Sigmoid colon (tissue), 7 donors: ENCODE results near the gene GOLT1B. TPM values are rescaled to one million over a fixed set of nuclear protein-coding genes. Genes with fewer than 3 reads are reported as not detected.

ENCODE experiments used
- DNase-seq: peaks from one replicate; pipeline ENCODE4 v3.0.0-alpha.2; 2019
- H3K27ac ChIP-seq, 4 donors: fragments of 200-600 bp; sonication (generic); one replicate each; pipeline ENCODE4 v1.5.1; 2016 to 2019; ENCODE audit warnings: mild to moderate bottlenecking in 1 of 4
- H3K27me3 ChIP-seq, 3 donors: fragments of 200-600 bp; sonication (generic); one replicate each; pipeline ENCODE4 v1.5.1; 2019; ENCODE audit warnings: mild to moderate bottlenecking in 1 of 3
- H3K36me3 ChIP-seq, 4 donors: fragments of 200-600 bp; sonication (generic); one replicate each; pipeline ENCODE4 v1.5.1; 2016 to 2019
- H3K4me1 ChIP-seq, 4 donors: fragments of 200-600 bp; sonication (generic); one replicate each; pipeline ENCODE4 v1.5.1; 2017 to 2019
- H3K4me3 ChIP-seq, 4 donors: fragments of 200-600 bp; sonication (generic); one replicate each; pipeline ENCODE4 v1.5.1; 2017 to 2019; ENCODE audit warnings: mild to moderate bottlenecking in 2 of 4, moderate library complexity in 1 of 4
- H3K9me3 ChIP-seq, 4 donors: fragments of 200-600 bp in 3 of 4; sonication (generic) in 3 of 4; one replicate each; pipeline versions ENCODE4 v1.5.1 to v1.6.1; 2013 to 2019
- EP300 ChIP-seq, 4 donors: sonication (generic); formaldehyde crosslinking; IDR thresholded peaks; one replicate each; pipeline ENCODE4 v1.6.1; 2017; ENCODE audit warnings: antibody characterized with exemption in 4 of 4
- POLR2A ChIP-seq, 2 donors: fragments of 450-650 bp; IDR thresholded peaks; one replicate each; pipeline ENCODE4 v1.6.1; 2016; ENCODE audit warnings: antibody characterized with exemption in 2 of 2, mild to moderate bottlenecking in 2 of 2, moderate library complexity in 2 of 2
- POLR2AphosphoS5 ChIP-seq, 4 donors: sonication (generic); formaldehyde crosslinking; IDR thresholded peaks; one replicate each; pipeline ENCODE4 v1.6.1; 2017; ENCODE audit warnings: antibody characterized with exemption in 4 of 4
- WGBS, 2 donors: extraction: QIAGEN DNeasy Blood & Tissue Kit; methylation state at CpG; one replicate each; pipeline ENCODE4 v1.1.7; 2013; 5-methylcytosine and 5-hydroxymethylcytosine counted together
- intact Hi-C: fragments of 100-400 bp; cut with DNase I; formaldehyde crosslinking; loops from one replicate; pipeline ENCODE4 v1.15.1; 2023
- polyA plus RNA-seq, 3 donors: library from polyadenylated mRNA; stranded (reverse); fragments of 200-250 nt; gene quantifications; one replicate each; pipeline ENCODE4 v1.2.3, GENCODE V29; 2013
- total RNA-seq, 4 donors: library from RNA; depleted of rRNA; stranded (reverse); fragments of >200 nt; gene quantifications; one replicate each; pipeline ENCODE4 v1.1.0, GENCODE V29; 2016
- TF ChIP-seq, protein P1 (sequence below), 4 experiments: fragments of 450-650 bp in 3 of 4; fragments of 200-600 bp in 1 of 4; IDR thresholded peaks; one replicate each; pipeline ENCODE4 v1.5.1; 2016 to 2019; ENCODE audit warnings: antibody characterized with exemption in 4 of 4, mild to moderate bottlenecking in 3 of 4, moderate library complexity in 2 of 4
- donor health status: healthy with polysubstance abuse.
- donor health status: Bipolar disorder and iron deficiency.
- donor health status: healthy.

GOLT1B gene
- total and polyA plus RNA-seq, 7 donors, result 7.8 to 26.9 (median 22.5) TPM

DNA sequence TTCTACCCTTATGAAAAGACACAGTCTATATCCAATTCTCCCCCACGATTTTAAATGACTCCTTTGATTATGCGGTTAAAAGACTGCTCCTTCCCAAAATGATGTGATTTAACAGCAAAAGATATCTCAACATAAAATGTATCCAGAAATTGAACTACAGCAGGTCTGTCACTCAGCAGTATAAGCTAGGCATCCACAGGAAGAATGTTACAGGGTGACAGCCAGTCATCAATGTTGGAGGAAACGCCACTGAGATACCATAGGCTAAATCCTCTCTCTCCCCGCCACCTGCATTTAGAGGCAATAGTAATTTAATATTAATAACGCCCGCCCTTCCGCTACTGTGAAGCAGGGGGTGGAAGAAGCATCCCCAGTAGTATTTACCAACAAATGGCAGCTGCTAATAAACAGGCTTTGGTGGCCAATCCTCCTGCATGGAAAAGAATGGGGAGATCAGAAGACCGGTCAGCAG is 767 bp upstream of the GOLT1B start:
- H3K4me1 ChIP-seq, result peaks cover 0 to 45% (median 38%) of the 10 kb centered on the region in 4 donors
- TF ChIP-seq, protein P1, sequence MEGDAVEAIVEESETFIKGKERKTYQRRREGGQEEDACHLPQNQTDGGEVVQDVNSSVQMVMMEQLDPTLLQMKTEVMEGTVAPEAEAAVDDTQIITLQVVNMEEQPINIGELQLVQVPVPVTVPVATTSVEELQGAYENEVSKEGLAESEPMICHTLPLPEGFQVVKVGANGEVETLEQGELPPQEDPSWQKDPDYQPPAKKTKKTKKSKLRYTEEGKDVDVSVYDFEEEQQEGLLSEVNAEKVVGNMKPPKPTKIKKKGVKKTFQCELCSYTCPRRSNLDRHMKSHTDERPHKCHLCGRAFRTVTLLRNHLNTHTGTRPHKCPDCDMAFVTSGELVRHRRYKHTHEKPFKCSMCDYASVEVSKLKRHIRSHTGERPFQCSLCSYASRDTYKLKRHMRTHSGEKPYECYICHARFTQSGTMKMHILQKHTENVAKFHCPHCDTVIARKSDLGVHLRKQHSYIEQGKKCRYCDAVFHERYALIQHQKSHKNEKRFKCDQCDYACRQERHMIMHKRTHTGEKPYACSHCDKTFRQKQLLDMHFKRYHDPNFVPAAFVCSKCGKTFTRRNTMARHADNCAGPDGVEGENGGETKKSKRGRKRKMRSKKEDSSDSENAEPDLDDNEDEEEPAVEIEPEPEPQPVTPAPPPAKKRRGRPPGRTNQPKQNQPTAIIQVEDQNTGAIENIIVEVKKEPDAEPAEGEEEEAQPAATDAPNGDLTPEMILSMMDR (IDR thresholded peaks at IDR 0.05), result no peak
- no peak for TF ChIP-seq POLR2AphosphoS5 (IDR thresholded peaks at IDR 0.05)
- no peaks in the 10 kb centered on the region for H3K9me3 ChIP-seq
- intact Hi-C loops, result loop anchor here (5.0 to 10.0 kb wide), 4 partner anchors 64 to 544 kb away; partner anchors contain the start of genes CMAS, LDHB and PYROXD1
- DNase-seq, result no peak
- H3K36me3 ChIP-seq, result peaks cover 3 to 31% (median 8%) of the 10 kb centered on the region in 4 donors
- 10 to 14% methylated on average over 8 of the region's 8 CpGs for WGBS, 2 donors
- H3K4me3 ChIP-seq, result peak overlapping the region; percentile 84 to 92 (median 88)
- no peaks in the 10 kb centered on the region for H3K27me3 ChIP-seq
- H3K27ac ChIP-seq, result peak overlapping the region; percentile 84 to 89 (median 85)

DNA sequence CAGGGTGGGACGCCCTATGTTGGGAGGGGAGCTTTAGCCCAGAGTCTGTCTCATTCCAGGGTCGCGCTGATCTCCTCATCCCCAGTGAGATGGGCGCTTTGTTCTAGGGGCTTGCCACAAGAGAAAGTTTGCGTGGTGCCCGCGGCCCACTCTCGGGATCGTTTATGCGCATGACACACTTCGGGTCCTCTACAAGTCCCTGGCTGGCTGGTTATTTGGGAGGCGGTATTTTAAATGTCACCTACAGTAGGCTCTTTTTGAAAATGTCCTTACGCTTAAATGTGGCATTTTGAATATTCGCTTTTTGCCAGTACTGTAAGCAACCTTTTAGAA is 541 bp downstream of the GOLT1B start:
- Histone ChIP-seq H3K4me1 (peaks cover 0 to 45% (median 38%) of the 10 kb centered on the region in 4 donors), H3K36me3 (peaks cover 0 to 18% (median 3%) of the 10 kb centered on the region in 4 donors), H3K9me3 (no peaks in the 10 kb centered on the region), H3K4me3 (peak overlapping the region; percentile 84 to 92 (median 88)), H3K27ac (peak overlapping the region; percentile 84 to 89 (median 85)), H3K27me3 (no peaks in the 10 kb centered on the region)
- TF ChIP-seq POLR2A (IDR thresholded peaks at IDR 0.05), result no peak
- no peak for TF ChIP-seq EP300 (IDR thresholded peaks at IDR 0.05)
- TF ChIP-seq POLR2AphosphoS5 (IDR thresholded peaks at IDR 0.05), result no peak
- TF ChIP-seq, protein P1 (IDR thresholded peaks at IDR 0.05), result no peak
- intact Hi-C loops, result loop anchor here (5.0 to 10.0 kb wide), 4 partner anchors 65 to 543 kb away; partner anchors contain the start of genes CMAS, LDHB and PYROXD1
- peak; percentile 66 for DNase-seq
- 1 to 2% methylated on average over 14 of the region's 14 CpGs for WGBS, 2 donors

DNA sequence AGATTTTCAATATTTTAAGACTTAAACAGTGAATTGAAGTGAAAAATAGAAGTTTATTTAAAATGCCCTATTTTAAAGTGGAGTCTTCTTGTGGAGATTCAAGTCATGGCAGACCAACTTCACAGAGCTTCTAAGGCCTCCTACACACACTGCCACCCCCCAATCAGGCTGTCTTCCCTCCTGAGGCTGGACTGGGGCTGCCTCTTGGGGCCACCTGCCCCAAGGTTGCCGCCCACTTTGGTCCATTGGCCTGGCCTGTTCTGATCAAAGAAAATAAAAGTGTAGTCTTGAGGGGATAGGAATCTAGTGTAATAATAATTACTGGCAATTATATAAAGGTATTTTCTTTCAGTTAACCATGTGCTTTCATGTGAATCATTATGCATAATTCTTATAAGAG is 1.3 kb downstream of the GOLT1B start:
- no peak overlapping the region for H3K27ac ChIP-seq
- 90% methylated on average over 1 of the region's 1 CpG for WGBS, 2 donors
- H3K4me3 ChIP-seq, result peak overlapping the region in 3 of 4 donors; percentile 84 to 90 (median 86)
- DNase-seq, result no peak
- intact Hi-C loops, result loop anchor here (5.0 to 10.0 kb wide), 4 partner anchors 66 to 542 kb away; partner anchors contain the start of genes CMAS, LDHB and PYROXD1
- TF ChIP-seq, protein P1 (IDR thresholded peaks at IDR 0.05), result no peak
- no peak for TF ChIP-seq POLR2AphosphoS5 (IDR thresholded peaks at IDR 0.05)
- no peak for TF ChIP-seq EP300 (IDR thresholded peaks at IDR 0.05)
- no peak for TF ChIP-seq POLR2A (IDR thresholded peaks at IDR 0.05)
- H3K9me3 ChIP-seq, result no peaks in the 10 kb centered on the region
- H3K36me3 ChIP-seq, result peaks cover 0 to 16% (median 1%) of the 10 kb centered on the region in 4 donors
- H3K27me3 ChIP-seq, result no peaks in the 10 kb centered on the region
- H3K4me1 ChIP-seq, result peaks cover 0 to 45% (median 38%) of the 10 kb centered on the region in 4 donors

DNA sequence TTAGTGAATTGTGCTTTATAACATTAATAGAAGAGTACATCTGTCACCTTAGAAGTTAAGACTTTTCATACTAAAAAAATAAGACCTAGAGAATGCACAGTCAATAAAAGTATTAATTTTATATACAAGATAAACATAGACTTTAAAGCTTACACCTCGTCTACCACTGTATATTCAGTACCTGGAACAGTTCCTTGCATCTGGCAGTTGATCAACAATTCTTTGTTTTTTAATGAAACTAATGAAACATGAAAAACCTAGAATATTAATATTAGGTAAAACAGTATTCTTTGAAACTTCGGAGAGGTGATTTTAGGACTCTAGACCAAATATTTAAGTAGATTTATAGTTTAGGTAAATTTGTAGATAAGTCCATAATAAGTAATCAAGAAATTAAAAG is 4.3 kb downstream of the GOLT1B start:
- no peak for TF ChIP-seq POLR2AphosphoS5 (IDR thresholded peaks at IDR 0.05)
- TF ChIP-seq POLR2A (IDR thresholded peaks at IDR 0.05), result no peak
- TF ChIP-seq EP300 (IDR thresholded peaks at IDR 0.05), result no peak
- TF ChIP-seq, protein P1 (IDR thresholded peaks at IDR 0.05), result no peak
- H3K36me3 ChIP-seq, result peaks cover 0 to 22% (median 0%) of the 10 kb centered on the region in 4 donors
- H3K4me1 ChIP-seq, result peaks cover 0 to 24% (median 21%) of the 10 kb centered on the region in 4 donors
- DNase-seq, result no peak
- intact Hi-C loops, result loop anchor here (10.0 kb wide), 1 partner anchor 539 kb away; the partner anchor contains the start of gene CMAS
- 48 to 52% methylated on average over 2 of the region's 2 CpGs for WGBS, 2 donors
- no peak overlapping the region for H3K27ac ChIP-seq
- no peak overlapping the region for H3K4me3 ChIP-seq
- H3K27me3 ChIP-seq, result no peaks in the 10 kb centered on the region
- H3K9me3 ChIP-seq, result no peaks in the 10 kb centered on the region
